T47D (cell line): ENCODE measurements around the gene RBP4.

ENCODE experiments used
- DNase-seq, 2 experiments: peaks; one replicate each; pipeline versions ENCODE4 v3.0.0 to v3.0.0-alpha.2; 2011 to 2012; ENCODE audit warnings: low read depth in 1 of 2, low spot score in 1 of 2
- JUND ChIP-seq: IDR thresholded peaks from 2 replicates; pipeline ENCODE4 v1.6.1; 2012; ENCODE audit warnings: low read depth
- in situ Hi-C: cut with HindIII; loops from 2 replicates; pipeline ENCODE4 v1.10.0; 2016; ENCODE audit warnings: low sequenced_read_pairs, low pct_unique_long_range_greater_than_20kb

Gene RBP4

DNA sequence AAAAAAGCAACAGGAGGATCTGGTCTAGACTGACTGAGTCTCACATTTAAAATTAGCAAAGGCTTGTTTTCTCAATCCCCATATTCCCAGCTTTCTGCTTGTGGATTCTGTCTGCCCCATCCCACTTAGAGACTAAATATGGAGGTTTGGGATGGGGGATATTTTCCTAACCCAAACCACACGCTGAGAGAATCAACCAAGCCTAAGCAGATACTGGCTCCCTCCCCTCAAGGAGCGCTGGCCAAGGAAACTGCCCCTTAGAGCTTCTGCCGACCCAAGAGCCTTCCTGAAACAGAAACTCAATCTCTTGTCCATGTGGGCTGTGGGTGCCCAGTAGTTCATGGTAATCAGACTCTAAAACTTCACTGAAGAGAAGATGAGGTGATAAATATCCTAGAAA is 30.7 kb downstream of the RBP4 start:
- in situ Hi-C loops = no loop called here
- TF ChIP-seq JUND = no peak
- no peak for DNase-seq

GRCh38 chr10:93568105-93568390 is 33.0 kb downstream of the RBP4 start:
- in situ Hi-C loops = no loop called here
- DNase-seq = no peak
- no peak for TF ChIP-seq JUND

- TF ChIP-seq JUND = no peak
- no peak for DNase-seq
- in situ Hi-C loops = no loop called here
Observed at GRCh38 chr10:93567277-93568104, 33.5 kb downstream of the RBP4 start.

DNA sequence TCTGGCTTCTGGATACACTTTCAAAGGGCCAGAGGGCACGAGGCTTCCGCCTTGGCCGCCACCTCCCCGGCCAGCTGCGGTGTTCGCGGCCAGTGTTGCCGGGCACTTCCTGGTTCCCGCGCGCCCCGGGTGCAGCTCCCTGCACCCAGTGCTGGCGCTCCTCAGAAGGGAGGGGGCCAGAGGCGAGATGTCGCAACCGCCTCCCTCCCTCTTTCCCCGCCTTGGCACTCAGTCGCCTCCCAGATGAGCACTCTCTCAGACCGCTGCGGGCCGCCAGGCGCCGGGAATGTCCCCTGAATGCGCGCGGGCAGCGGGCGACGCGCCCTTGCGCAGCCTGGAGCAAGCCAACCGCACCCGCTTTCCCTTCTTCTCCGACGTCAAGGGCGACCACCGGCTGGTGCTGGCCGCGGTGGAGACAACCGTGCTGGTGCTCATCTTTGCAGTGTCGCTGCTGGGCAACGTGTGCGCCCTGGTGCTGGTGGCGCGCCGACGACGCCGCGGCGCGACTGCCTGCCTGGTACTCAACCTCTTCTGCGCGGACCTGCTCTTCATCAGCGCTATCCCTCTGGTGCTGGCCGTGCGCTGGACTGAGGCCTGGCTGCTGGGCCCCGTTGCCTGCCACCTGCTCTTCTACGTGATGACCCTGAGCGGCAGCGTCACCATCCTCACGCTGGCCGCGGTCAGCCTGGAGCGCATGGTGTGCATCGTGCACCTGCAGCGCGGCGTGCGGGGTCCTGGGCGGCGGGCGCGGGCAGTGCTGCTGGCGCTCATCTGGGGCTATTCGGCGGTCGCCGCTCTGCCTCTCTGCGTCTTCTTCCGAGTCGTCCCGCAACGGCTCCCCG is 34.4 kb downstream of the RBP4 start, which contains the start of gene FFAR4:
TSS of gene FFAR4 (plus strand) at position 231 of the 842 bp plus-strand sequence. CDS start at position 287, 56 bp downstream.
- in situ Hi-C loops = no loop called here
- TF ChIP-seq JUND = no peak

GRCh38 chr10:93565446-93565845 is 35.6 kb downstream of the RBP4 start:
- DNase-seq = no peak
- in situ Hi-C loops = no loop called here
- TF ChIP-seq JUND = no peak

More for the DNA sequence above, 34.4 kb downstream of the RBP4 start, which contains the start of gene FFAR4:
- DNase-seq = peak; percentile 80 to 82

- in situ Hi-C loops = no loop called here
Observed at GRCh38 chr10:93560541-93560940, 40.5 kb downstream of the RBP4 start.

DNA sequence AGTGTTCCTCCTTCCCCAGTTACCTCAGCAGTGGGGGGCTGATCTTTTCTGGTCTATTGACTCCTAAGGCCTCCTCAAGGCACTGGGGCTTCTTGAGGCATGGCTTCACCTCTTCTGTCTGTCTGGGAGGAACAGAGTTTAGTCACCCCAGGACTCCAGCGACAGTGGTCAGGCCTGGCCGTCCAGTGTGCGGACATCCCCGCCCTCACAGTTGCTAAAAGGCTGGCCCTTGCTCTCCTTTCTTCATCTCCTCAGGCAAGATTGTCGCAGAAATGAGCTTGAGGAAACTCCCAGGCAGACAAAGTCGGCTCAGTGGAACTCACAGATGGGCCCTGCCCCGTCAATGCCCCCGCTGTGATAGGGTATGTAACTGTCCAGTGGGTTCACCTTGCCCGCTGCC is 41.5 kb downstream of the RBP4 start:
- in situ Hi-C loops = no loop called here
- TF ChIP-seq JUND = no peak
- DNase-seq = no peak

More at GRCh38 chr10:93560541-93560940, 40.5 kb downstream of the RBP4 start:
- no peak for TF ChIP-seq JUND
- no peak for DNase-seq

DNA sequence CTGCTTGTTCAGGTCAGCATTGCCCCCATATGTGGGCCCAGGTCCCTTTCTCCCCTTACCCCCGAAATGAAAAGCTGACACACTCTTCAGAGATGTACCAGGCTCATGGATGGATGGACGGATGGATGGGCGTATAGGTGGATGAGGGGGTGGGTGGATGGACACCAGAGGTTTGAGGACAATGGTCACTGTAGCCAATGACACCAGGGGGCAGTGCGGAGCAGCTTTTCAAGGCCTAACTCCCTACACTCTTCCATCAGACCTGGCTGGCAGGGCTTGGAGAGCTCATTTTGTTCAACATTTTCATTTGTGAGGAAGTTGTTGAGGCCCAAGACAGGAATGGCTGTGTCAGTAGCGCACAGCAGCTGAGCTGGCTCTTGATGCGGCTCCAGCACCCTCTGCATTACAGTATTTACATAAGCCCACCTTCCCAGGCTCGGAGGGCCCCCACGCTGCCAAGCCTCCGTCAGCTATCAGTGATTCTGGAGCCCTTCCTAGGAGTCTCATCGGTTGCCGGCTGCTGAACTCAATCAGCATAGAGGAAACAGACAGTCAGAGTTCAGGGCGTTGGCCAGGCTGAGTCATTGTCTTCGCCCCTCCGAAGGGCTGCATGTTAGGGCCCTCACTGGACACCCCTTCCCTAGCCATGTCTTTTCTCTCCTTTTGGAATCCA is 46.1 kb downstream of the RBP4 start:
- TF ChIP-seq JUND = no peak
- peak; percentile 54 to 89 for DNase-seq
- in situ Hi-C loops = no loop called here

DNA sequence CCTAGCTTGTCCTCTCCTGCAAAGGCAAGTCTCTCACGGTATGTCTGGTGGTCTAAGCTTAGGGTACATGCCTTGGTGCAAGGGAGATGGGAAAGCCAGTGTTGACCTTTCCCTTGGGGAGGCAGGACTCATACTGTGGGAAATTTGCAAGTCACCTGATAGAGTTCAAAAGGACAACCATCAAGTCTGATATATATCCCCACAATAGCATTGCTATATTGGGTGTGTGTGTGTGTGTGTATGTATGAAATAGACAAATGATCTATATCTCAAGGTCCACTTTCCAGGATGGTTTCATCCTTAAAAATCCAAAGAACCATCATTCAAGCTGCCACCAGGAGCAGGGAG is 46.7 kb downstream of the RBP4 start:
- DNase-seq = no peak
- TF ChIP-seq JUND = no peak
- in situ Hi-C loops = no loop called here

DNA sequence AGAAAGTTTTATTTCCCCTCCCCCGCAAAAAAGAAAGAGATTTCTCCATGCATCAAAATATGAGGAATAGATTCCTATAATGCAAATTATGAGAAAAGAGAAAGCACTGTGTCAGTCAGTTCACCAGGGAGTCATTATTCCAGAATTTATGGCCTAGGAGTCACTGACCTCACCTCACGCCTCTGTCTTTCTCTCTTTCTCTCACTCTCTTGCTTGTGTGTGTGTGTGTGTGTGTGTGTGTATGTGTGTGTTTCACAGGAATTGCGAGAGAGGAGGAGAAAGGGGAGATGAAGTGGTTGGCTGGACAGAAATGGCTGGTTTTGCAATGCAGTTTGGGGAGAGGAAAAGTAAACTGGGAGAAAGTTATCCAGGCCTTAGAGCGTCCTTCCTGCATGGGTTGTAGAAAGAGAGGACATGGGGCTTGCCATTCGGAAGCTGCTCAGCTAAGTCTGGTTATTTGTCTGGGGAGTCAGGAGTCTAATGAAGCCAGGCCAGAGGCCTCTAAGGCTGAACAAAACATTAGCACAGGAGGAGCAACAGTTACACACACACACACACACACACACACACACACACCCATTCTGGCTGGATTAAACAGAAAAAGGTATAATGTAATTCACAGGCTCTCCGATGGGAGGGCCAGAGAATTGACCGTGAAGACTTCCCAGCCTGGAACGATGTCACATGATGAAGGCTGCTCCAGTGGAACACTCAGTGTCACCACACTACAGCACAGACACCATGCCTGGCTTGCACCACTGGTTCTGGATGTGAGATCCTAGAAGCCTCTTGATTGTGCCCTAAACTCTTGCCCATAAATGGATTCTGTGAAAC is 47.3 kb downstream of the RBP4 start:
- in situ Hi-C loops = no loop called here
- TF ChIP-seq JUND = no peak

GRCh38 chr10:93552780-93553179 is 48.3 kb downstream of the RBP4 start:
- in situ Hi-C loops = no loop called here
- no peak for TF ChIP-seq JUND

More for the DNA sequence above, 47.3 kb downstream of the RBP4 start:
- peak in 1 of 2 experiments; percentile 37 for DNase-seq

DNA sequence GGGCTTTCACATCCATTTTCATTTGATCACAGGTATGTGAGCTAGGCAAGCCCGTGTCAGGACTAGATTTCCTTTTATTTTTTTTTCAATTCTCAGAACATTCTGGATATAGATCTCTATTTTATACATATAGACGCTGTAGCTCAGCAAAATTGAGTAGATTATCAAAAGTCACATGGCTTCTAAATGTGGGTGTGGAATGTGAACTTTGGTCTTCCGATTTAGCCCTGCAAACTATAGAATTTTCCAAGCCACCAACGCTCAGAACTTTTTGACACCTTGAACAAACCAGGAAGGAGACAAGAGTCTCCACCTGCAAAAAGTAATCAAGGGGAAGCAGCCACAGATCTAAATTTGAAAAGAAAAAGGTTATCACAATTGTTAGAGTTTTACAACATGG is 50.4 kb downstream of the RBP4 start:
- DNase-seq = no peak
- no peak for TF ChIP-seq JUND
- in situ Hi-C loops = no loop called here

More at GRCh38 chr10:93552780-93553179, 48.3 kb downstream of the RBP4 start:
- DNase-seq = no peak
